ENCODE results near the gene SDHB. TPM values are rescaled to one million over a fixed set of nuclear protein-coding genes. Genes with fewer than 3 reads are reported as not detected.

SDHB gene
- total and polyA plus RNA-seq, 10 of the 15 experiments (the other 5 are each of a cell fraction or from before 2014, with no cell fraction given), result 101 to 319 (median 188) TPM

DNA sequence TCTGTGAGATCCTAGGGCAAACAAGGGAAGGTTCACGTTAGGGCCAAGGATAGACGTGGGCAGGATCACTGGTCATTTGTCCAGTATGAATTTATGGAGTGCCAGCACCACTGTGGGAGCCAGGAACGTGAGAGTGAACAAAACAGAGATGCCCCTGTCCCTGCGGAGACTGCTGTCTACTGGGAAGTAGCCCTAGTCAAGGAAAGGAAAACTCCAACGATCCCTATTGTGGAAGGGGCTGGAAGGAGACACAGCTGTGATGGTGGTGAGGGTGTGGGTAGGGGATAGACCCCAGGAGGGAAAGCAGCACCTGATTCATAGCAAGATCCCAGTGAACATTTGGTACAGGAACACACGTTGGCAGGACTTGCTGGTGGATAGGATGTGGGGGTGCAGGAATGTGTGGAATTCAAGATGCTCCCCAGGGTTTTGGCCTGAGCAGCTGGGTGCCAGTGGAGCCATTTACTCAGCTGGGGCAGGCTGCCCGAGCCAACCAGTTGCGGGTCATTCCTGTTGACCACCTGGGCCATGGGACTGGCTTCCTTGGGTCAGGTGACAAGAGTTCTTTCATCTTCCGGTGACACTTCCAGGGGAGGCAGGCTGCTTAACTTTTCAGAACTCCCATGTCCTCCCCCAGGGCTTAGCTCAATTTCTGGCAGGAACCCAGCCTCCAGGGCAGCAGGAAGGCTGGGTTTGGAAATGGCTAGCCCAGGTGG lies 40.9 kb downstream of the SDHB start (continued):
- TF ChIP-seq, protein P1, sequence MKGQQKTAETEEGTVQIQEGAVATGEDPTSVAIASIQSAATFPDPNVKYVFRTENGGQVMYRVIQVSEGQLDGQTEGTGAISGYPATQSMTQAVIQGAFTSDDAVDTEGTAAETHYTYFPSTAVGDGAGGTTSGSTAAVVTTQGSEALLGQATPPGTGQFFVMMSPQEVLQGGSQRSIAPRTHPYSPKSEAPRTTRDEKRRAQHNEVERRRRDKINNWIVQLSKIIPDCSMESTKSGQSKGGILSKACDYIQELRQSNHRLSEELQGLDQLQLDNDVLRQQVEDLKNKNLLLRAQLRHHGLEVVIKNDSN (IDR thresholded peaks at IDR 0.05; ENCODE audit: borderline replicate concordance, extremely low read length, insufficient read depth, low read depth, low read length), result no peak
- TF ChIP-seq FOXK2 (IDR thresholded peaks at IDR 0.05) (no peak), MYB (IDR thresholded peaks at IDR 0.05; ENCODE audit: borderline replicate concordance, low read depth, low read length) (no peak), ZNF24 (IDR thresholded peaks at IDR 0.05) (no peak), SREBF1 (IDR thresholded peaks at IDR 0.05; ENCODE audit: low read length) (no peak)
- TF ChIP-seq, protein P2, sequence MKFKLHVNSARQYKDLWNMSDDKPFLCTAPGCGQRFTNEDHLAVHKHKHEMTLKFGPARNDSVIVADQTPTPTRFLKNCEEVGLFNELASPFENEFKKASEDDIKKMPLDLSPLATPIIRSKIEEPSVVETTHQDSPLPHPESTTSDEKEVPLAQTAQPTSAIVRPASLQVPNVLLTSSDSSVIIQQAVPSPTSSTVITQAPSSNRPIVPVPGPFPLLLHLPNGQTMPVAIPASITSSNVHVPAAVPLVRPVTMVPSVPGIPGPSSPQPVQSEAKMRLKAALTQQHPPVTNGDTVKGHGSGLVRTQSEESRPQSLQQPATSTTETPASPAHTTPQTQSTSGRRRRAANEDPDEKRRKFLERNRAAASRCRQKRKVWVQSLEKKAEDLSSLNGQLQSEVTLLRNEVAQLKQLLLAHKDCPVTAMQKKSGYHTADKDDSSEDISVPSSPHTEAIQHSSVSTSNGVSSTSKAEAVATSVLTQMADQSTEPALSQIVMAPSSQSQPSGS (IDR thresholded peaks at IDR 0.05; ENCODE audit: low read length), result no peak

GRCh38 chr1:17011439-17012307 lies 42.2 kb downstream of the SDHB start, which contains the start of gene ATP13A2:
TSS of gene ATP13A2 (minus strand) at chr1:17011928. CDS start at chr1:17011738, 190 bp downstream.
- Histone ChIP-seq H2AFZ (ENCODE audit: control insufficient read depth, low read depth, low read length) (peak within 1 kb of the TSS; percentile 78), H3K79me2 (ENCODE audit: control insufficient read depth, insufficient read depth, low read length) (peaks cover 2% of the 10 kb centered on the region), H3K27ac (ENCODE audit: control insufficient read depth, insufficient read depth) (no peak within 1 kb of the TSS), H4K20me1 (ENCODE audit: control insufficient read depth, insufficient read depth) (no peaks in the 10 kb centered on the region), H3K9ac (ENCODE audit: control insufficient read depth, insufficient read depth, low read length) (peak within 1 kb of the TSS; percentile 40), H3K4me2 (ENCODE audit: control insufficient read depth, insufficient read depth) (peak within 1 kb of the TSS; percentile 92), H3K27me3 (replicated peaks in 1 of 2; ENCODE audit: control insufficient read depth in 2 of 2, insufficient read depth in 2 of 2, low read length in 1 of 2) (no peaks in the 10 kb centered on the region), H3K4me1 (ENCODE audit: control insufficient read depth, insufficient read depth, low read length) (peaks cover 22% of the 10 kb centered on the region), H3K36me3 (ENCODE audit: control insufficient read depth in 2 of 2, insufficient read depth in 2 of 2, low read length in 1 of 2) (no peaks in the 10 kb centered on the region), H3K9me3 (replicated peaks; ENCODE audit: control insufficient read depth, insufficient read depth, low read length) (no peaks in the 10 kb centered on the region), H3K4me3 (peak within 1 kb of the TSS; percentile 87)
- in situ Hi-C loops (cut with MboI) (no loop called here), intact Hi-C loops (cut with micrococcal nuclease; ENCODE audit: unreplicated experiment) (no loop called here)
- ATAC-seq (peak; percentile 98), FAIRE-seq (peak; percentile 93), DNase-seq (ENCODE audit: low read depth, low spot score) (no peak)
- 2% methylated on average over 61 of the region's 94 CpGs for WGBS (ENCODE audit: insufficient coverage, insufficient replicate concordance, low lambda C conversion rate, missing lambda C conversion rate)
- ChIA-PET POLR2A (no interaction called here), CTCF (interaction anchor here (1.1 kb wide), 1 partner anchor 51 kb away, joined by 3 read pairs; no protein-coding TSS in a partner anchor), SMC1A (ENCODE audit: uncharacterized antibody, unreplicated experiment) (no interaction called here), RAD21 (ENCODE audit: unreplicated experiment) (no interaction called here)
- BruUV-seq (replicated peaks), result no TSS peak
- TF ChIP-seq RAD51 (IDR thresholded peaks at IDR 0.05) (no peak), BCL11A (IDR thresholded peaks at IDR 0.05; ENCODE audit: low read depth, low read length) (no peak), NBN (IDR thresholded peaks at IDR 0.05) (no peak), TARDBP (IDR thresholded peaks at IDR 0.05; ENCODE audit: borderline replicate concordance) (0 out of 2 replicates have a peak, but pooled peaks have one; percentile 18), MEF2A (IDR thresholded peaks at IDR 0.05; ENCODE audit: insufficient read depth, low read depth, low read length) (no peak), EZH2 (IDR thresholded peaks at IDR 0.05; ENCODE audit: borderline replicate concordance, control insufficient read depth, low read depth, low read length) (no peak), TCF12 (IDR thresholded peaks at IDR 0.05; ENCODE audit: low read depth, low read length) (no peak), ATF7 (IDR thresholded peaks at IDR 0.05; ENCODE audit: low read depth) (no peak), MXI1 (IDR thresholded peaks at IDR 0.05; ENCODE audit: low read depth, low read length) (no peak), ZBTB4 (CRISPR knock-in tag; IDR thresholded peaks at IDR 0.05) (no peak), CHD4 (IDR thresholded peaks at IDR 0.05) (no peak)

Measured in GM12878 (cell line).